Glomerular endothelial cell (primary cell): Measurements from ENCODE around the gene SPCS3. TPM values are rescaled to one million over a fixed set of nuclear protein-coding genes. Genes with fewer than 3 reads are reported as not detected.

ENCODE experiments used
- total RNA-seq: library from RNA; depleted of rRNA; stranded (reverse); fragments of >200 nt; gene quantifications from 2 replicates; pipeline ENCODE4 v1.2.3, GENCODE V29; 2015

The SPCS3 gene
- total RNA-seq, 1 donor from 2014 or later, result 84.8 TPM

Other genes with a start within 250 kb of the SPCS3 start
- gene SPATA4, start 124.4 kb upstream of the SPCS3 start, total RNA-seq, result not detected in 2 replicates
- gene ASB5, start 50.7 kb upstream of the SPCS3 start, total RNA-seq, result not detected in 2 replicates